Fibroblast of pulmonary artery (primary cell): ENCODE results near the gene FARP2.

ENCODE experiments used
- DNase-seq: peaks from one replicate; pipeline ENCODE4 v3.0.0-alpha.2; 2010; ENCODE audit warnings: low read depth
- H3K4me3 ChIP-seq: replicated peaks from 2 replicates; pipeline ENCODE4 v1.5.1; 2011; ENCODE audit warnings: low read depth, mild to moderate bottlenecking, control low read depth, low read length, moderate library complexity
- CTCF ChIP-seq: IDR thresholded peaks from 2 replicates; pipeline ENCODE4 v1.5.1; 2011; ENCODE audit warnings: mild to moderate bottlenecking, control low read depth, low read length, inconsistent platforms; ENCODE audit errors: missing control alignments

Gene FARP2

GRCh38 chr2:241469746-241470145, 113.7 kb downstream of the FARP2 start:
- no peak for TF ChIP-seq CTCF
- DNase-seq = no peak
- H3K4me3 ChIP-seq = no peak overlapping the region

DNA sequence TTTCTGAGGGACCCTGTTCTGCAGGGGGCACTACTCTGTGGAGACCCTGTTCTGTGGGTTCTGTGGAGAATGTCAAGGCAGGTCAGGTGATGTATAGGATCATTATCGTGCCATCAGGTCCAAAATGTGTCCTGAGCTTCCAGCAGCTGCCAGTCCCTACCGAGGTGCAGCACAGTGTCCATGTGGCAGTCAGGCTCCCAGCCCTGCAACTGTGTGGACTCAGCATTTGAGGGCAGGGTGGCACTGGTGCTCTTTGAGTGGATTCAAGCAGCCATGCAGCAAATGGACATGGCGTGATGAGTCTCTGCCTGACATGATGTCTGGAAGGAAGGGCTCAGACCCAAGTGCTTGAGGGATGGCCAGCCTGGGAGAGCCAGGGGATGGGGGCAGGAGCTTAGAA, 117.3 kb downstream of the FARP2 start:
- TF ChIP-seq CTCF = no peak
- H3K4me3 ChIP-seq = no peak overlapping the region
- no peak for DNase-seq

GRCh38 chr2:241475267-241475666, 119.2 kb downstream of the FARP2 start:
- H3K4me3 ChIP-seq = no peak overlapping the region
- no peak for DNase-seq
- TF ChIP-seq CTCF = no peak

DNA sequence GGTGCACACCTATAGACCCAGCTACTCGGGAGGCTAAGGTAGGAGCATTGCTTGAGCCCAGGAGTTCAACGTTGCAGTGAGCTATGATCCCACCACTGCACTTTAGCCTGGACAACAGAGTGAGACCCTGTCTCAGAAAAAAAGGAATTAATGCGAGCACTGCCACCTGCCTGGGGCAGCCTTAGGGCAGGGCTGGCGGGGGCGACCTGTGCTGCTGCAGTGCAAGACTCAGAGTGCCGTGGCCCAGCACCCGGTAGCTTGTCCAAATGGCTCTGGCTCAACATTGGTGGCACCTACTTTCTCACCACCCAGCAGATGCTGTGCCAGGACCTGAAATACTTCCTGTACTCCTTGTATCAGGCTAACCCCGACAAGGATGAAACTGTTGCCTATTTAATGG, 122.1 kb downstream of the FARP2 start:
- DNase-seq = no peak
- TF ChIP-seq CTCF = no peak
- no peak overlapping the region for H3K4me3 ChIP-seq

GRCh38 chr2:241479026-241479898, 123.2 kb downstream of the FARP2 start:
- DNase-seq = no peak
- no peak for TF ChIP-seq CTCF
- H3K4me3 ChIP-seq = no peak overlapping the region

DNA sequence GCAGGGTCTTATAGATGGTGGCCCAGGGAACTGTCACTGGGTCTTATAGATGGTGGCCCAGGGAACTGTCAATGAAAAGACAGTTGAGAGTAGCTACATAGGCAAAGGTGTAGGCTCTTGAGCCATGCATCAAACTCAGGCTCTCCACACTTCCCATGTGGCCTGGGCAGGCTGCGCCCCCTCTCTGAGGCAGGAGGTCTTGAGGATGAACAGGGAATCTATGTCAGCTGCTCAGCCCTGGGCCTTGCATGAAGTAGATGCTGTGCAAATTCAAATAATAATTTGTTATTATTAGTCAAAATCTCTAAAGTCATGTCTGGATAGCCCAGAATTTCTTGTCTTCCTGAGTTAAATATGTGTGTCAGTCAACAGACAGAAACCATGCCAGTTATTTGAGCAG, 125.6 kb downstream of the FARP2 start:
- TF ChIP-seq CTCF = no peak
- no peak overlapping the region for H3K4me3 ChIP-seq
- no peak for DNase-seq
